K562 (cell line): ENCODE data around the gene UBR3. TPM values are rescaled to one million over a fixed set of nuclear protein-coding genes. Genes with fewer than 3 reads are reported as not detected.
A peak's percentile ranks its signal among the peaks of the same experiment; 100 is the strongest.

Experiments used
- FOXM1 ChIP-seq, 2 experiments: fragments of 450-650 bp in 1 of 2; sonication (generic) in 1 of 2; formaldehyde crosslinking in 1 of 2; IDR thresholded peaks; 2 replicates each; pipeline versions ENCODE4 v1.6.1 to v1.9.0; 2017 to 2022; ENCODE audit warnings: low read depth in 2 of 2, mild to moderate bottlenecking in 2 of 2, missing genetic modification reagents in 1 of 2, moderate library complexity in 1 of 2
- GATAD2B ChIP-seq: fragments of 450-650 bp; IDR thresholded peaks from 2 replicates; pipeline ENCODE4 v1.6.1; 2017; ENCODE audit warnings: mild to moderate bottlenecking, borderline replicate concordance
- HMG20B ChIP-seq: fragments of 250-450 bp; sonication (Bioruptor Pico); IDR thresholded peaks from 2 replicates; pipeline ENCODE4 v1.5.0; 2021; ENCODE audit warnings: mild to moderate bottlenecking
- HNRNPH1 ChIP-seq: fragments of 200-400 bp; formaldehyde crosslinking; optimal IDR thresholded peaks from 2 replicates; pipeline ENCODE3; 2017; ENCODE audit warnings: low read depth, mild to moderate bottlenecking, low read length, moderate library complexity
- KAT7 ChIP-seq: sonication (generic); formaldehyde crosslinking; IDR thresholded peaks from 2 replicates; pipeline ENCODE4 v1.8.0; 2022; ENCODE audit warnings: missing genetic modification reagents, mild to moderate bottlenecking, borderline replicate concordance
- ZFP1 ChIP-seq: fragments of 450-650 bp; formaldehyde crosslinking; IDR thresholded peaks from 2 replicates; pipeline ENCODE4 v1.4.0; 2020; ENCODE audit warnings: mild to moderate bottlenecking, mixed read lengths
- ZNF124 ChIP-seq: sonication (generic); formaldehyde crosslinking; IDR thresholded peaks from 2 replicates; pipeline ENCODE4 v1.8.1; 2022; ENCODE audit warnings: missing genetic modification reagents
- ZNF444 ChIP-seq: fragments of 250-450 bp; sonication (Bioruptor Pico); IDR thresholded peaks from 2 replicates; pipeline ENCODE4 v1.4.0; 2020; ENCODE audit warnings: mild to moderate bottlenecking, moderate library complexity
- ZNF445 ChIP-seq: fragments of 250-450 bp; sonication (Bioruptor Pico); IDR thresholded peaks from 2 replicates; pipeline ENCODE4 v1.4.0; 2020; ENCODE audit warnings: low read depth, mild to moderate bottlenecking, moderate library complexity
- ZNF668 ChIP-seq: fragments of 250-450 bp; sonication (Bioruptor Pico); IDR thresholded peaks from 2 replicates; pipeline ENCODE4 v1.8.0; 2022; ENCODE audit warnings: mild to moderate bottlenecking, inconsistent platforms
- polyA plus RNA-seq, 8 experiments: library from polyadenylated mRNA; depleted of rRNA in 4 of 8; stranded (reverse) in 5 of 8; unstranded in 3 of 8; fragments of >200 nt; fragmentation: Nextera tagmentation in 2 of 8; fragmentation: Illumina TruSeq in 1 of 8; extraction: Ambion mirVana in 2 of 8; extraction: Trizol in 1 of 8; gene quantifications; 2 replicates each; pipeline versions ENCODE4 v1.2.1 to v1.2.3, GENCODE V29; 2011 to 2014; ENCODE audit warnings: inconsistent platforms in 1 of 8, missing spikeins in 1 of 8
- total RNA-seq, 7 experiments: library from RNA; depleted of rRNA in 6 of 7; stranded (reverse); fragments of >200 nt in 6 of 7; fragmentation: Illumina TruSeq in 2 of 7; extraction: Trizol in 2 of 7; gene quantifications; 2 replicates each; pipeline versions ENCODE4 v1.2.1 to v1.2.3, GENCODE V29; 2011 to 2021; ENCODE audit warnings: low replicate concordance in 1 of 7
- TF ChIP-seq, protein P1 (sequence below): fragments of 450-650 bp; IDR thresholded peaks from 2 replicates; pipeline ENCODE4 v1.6.1; 2016; ENCODE audit warnings: mild to moderate bottlenecking, moderate library complexity

Gene UBR3
- total and polyA plus RNA-seq, 9 of the 15 experiments (the other 6 are each of a cell fraction or from before 2014, with no cell fraction given): 14.4 to 63.5 (median 40.4) TPM

DNA sequence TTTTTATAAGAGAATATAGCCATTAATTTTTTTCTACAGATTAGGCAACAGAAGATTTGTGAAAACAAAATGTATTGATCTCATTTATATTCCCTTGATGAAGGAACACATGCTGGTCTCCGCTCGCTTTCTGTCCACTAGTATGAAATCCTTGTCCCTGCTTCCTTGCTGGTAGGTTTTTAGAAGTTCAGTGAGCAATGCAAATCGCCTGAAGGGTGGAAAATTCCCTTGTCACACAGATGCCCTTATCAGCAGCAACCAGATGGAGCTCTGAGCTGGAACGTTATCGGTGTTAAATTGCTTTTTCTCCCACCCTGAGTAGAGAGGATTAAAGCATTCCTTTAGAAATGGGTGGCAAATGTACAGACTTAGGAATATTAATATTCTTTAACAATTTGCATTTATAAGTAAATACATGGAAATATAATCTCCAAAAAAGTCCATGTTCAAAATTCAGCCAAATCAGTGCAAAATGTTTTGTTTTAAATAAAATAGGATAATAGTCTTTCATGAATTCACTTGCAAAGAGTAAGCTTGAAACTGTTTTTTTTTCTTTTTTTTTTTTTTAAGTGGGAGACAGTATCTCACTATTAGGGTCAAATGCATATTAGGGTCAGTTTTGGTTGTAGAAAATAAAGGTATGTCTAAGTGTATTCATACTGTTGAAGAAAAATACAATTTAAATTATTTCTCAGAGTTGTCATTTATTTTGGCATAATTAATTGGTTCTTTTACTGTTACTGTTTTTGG lies 186.7 kb downstream of the UBR3 start (continued):
- TF ChIP-seq FOXM1 (IDR thresholded peaks at IDR 0.05; ENCODE audit: low read depth): peak; percentile 95
- no peak for TF ChIP-seq FOXM1 (CRISPR knock-in tag; IDR thresholded peaks at IDR 0.05; ENCODE audit: low read depth)
- no peak for TF ChIP-seq HNRNPH1
- no peak; the same call in 1 of the 2 replicates for TF ChIP-seq ZNF444 (CRISPR knock-in tag)
- TF ChIP-seq HMG20B: no peak
- TF ChIP-seq ZNF445 (CRISPR knock-in tag): no peak
- TF ChIP-seq, protein P1, sequence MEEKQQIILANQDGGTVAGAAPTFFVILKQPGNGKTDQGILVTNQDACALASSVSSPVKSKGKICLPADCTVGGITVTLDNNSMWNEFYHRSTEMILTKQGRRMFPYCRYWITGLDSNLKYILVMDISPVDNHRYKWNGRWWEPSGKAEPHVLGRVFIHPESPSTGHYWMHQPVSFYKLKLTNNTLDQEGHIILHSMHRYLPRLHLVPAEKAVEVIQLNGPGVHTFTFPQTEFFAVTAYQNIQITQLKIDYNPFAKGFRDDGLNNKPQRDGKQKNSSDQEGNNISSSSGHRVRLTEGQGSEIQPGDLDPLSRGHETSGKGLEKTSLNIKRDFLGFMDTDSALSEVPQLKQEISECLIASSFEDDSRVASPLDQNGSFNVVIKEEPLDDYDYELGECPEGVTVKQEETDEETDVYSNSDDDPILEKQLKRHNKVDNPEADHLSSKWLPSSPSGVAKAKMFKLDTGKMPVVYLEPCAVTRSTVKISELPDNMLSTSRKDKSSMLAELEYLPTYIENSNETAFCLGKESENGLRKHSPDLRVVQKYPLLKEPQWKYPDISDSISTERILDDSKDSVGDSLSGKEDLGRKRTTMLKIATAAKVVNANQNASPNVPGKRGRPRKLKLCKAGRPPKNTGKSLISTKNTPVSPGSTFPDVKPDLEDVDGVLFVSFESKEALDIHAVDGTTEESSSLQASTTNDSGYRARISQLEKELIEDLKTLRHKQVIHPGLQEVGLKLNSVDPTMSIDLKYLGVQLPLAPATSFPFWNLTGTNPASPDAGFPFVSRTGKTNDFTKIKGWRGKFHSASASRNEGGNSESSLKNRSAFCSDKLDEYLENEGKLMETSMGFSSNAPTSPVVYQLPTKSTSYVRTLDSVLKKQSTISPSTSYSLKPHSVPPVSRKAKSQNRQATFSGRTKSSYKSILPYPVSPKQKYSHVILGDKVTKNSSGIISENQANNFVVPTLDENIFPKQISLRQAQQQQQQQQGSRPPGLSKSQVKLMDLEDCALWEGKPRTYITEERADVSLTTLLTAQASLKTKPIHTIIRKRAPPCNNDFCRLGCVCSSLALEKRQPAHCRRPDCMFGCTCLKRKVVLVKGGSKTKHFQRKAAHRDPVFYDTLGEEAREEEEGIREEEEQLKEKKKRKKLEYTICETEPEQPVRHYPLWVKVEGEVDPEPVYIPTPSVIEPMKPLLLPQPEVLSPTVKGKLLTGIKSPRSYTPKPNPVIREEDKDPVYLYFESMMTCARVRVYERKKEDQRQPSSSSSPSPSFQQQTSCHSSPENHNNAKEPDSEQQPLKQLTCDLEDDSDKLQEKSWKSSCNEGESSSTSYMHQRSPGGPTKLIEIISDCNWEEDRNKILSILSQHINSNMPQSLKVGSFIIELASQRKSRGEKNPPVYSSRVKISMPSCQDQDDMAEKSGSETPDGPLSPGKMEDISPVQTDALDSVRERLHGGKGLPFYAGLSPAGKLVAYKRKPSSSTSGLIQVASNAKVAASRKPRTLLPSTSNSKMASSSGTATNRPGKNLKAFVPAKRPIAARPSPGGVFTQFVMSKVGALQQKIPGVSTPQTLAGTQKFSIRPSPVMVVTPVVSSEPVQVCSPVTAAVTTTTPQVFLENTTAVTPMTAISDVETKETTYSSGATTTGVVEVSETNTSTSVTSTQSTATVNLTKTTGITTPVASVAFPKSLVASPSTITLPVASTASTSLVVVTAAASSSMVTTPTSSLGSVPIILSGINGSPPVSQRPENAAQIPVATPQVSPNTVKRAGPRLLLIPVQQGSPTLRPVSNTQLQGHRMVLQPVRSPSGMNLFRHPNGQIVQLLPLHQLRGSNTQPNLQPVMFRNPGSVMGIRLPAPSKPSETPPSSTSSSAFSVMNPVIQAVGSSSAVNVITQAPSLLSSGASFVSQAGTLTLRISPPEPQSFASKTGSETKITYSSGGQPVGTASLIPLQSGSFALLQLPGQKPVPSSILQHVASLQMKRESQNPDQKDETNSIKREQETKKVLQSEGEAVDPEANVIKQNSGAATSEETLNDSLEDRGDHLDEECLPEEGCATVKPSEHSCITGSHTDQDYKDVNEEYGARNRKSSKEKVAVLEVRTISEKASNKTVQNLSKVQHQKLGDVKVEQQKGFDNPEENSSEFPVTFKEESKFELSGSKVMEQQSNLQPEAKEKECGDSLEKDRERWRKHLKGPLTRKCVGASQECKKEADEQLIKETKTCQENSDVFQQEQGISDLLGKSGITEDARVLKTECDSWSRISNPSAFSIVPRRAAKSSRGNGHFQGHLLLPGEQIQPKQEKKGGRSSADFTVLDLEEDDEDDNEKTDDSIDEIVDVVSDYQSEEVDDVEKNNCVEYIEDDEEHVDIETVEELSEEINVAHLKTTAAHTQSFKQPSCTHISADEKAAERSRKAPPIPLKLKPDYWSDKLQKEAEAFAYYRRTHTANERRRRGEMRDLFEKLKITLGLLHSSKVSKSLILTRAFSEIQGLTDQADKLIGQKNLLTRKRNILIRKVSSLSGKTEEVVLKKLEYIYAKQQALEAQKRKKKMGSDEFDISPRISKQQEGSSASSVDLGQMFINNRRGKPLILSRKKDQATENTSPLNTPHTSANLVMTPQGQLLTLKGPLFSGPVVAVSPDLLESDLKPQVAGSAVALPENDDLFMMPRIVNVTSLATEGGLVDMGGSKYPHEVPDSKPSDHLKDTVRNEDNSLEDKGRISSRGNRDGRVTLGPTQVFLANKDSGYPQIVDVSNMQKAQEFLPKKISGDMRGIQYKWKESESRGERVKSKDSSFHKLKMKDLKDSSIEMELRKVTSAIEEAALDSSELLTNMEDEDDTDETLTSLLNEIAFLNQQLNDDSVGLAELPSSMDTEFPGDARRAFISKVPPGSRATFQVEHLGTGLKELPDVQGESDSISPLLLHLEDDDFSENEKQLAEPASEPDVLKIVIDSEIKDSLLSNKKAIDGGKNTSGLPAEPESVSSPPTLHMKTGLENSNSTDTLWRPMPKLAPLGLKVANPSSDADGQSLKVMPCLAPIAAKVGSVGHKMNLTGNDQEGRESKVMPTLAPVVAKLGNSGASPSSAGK: peak; percentile 41; the same call in 1 of the 2 replicates
- no peak for TF ChIP-seq KAT7 (CRISPR knock-in tag)
- TF ChIP-seq ZFP1 (CRISPR knock-in tag): no peak
- no peak for TF ChIP-seq ZNF668 (CRISPR knock-in tag)
- peak; percentile 84; the same call in 1 of the 2 replicates for TF ChIP-seq GATAD2B
- no peak for TF ChIP-seq ZNF124 (CRISPR knock-in tag)
